A673 (cell line): ENCODE data around the gene ADAMTS7.
"Not testable (repeated sequence)": the region's sequence is repeated elsewhere in the genome, so short reads cannot be mapped to it uniquely, and the experiment has no call there.

Source experiments
- CTCF ChIP-seq: fragments of 300-800, 200-600 bp; sonication (generic); conservative IDR thresholded peaks from 2 replicates; pipeline ENCODE4 v1.5.1; 2017; ENCODE audit warnings: low read depth, mild to moderate bottlenecking, antibody characterized with exemption, low read length, moderate library complexity, mixed read lengths
- EZH2 ChIP-seq: fragments of 200-600 bp; sonication (generic); IDR thresholded peaks from 2 replicates; pipeline ENCODE4 v1.6.1; 2017; ENCODE audit warnings: borderline replicate concordance, low read depth, mild to moderate bottlenecking, mixed read lengths, antibody characterized with exemption, low read length; ENCODE audit not compliant: poor library complexity, severe bottlenecking

GRCh38 chr15:78781381-78781780, 29.9 kb downstream of the ADAMTS7 start:
- TF ChIP-seq CTCF, EZH2: not testable (repeated sequence)
